Superior temporal gyrus (tissue), 1 donor: Measurements from ENCODE around the gene SEC31A.
"Not testable (repeated sequence)": the region's sequence is repeated elsewhere in the genome, so short reads cannot be mapped to it uniquely, and the experiment has no call there.

Source experiments
- DNase-seq: peaks from one replicate; pipeline ENCODE4 v3.0.0-alpha.2; 2016; ENCODE audit errors: extremely low spot score

Gene SEC31A

GRCh38 chr4:82890901-82891706, at the start of gene SEC31A:
TSS of gene SEC31A (minus strand) at chr4:82891153. CDS start at chr4:82881936, 9,217 bp downstream.
- DNase-seq = peak; percentile 95

GRCh38 chr4:82939414-82939813, 48.5 kb upstream of the SEC31A start:
- no peak for DNase-seq

GRCh38 chr4:82934441-82934840, 43.5 kb upstream of the SEC31A start:
- no peak for DNase-seq

GRCh38 chr4:82930848-82931755, 40.1 kb upstream of the SEC31A start:
- DNase-seq = no peak

- no peak for DNase-seq
These were observed 30.8 kb upstream of the SEC31A start for GRCh38 chr4:82921795-82922194.

GRCh38 chr4:82919386-82919785, 28.4 kb upstream of the SEC31A start:
- no peak for DNase-seq

GRCh38 chr4:82918091-82918490, 27.1 kb upstream of the SEC31A start:
- DNase-seq = peak; percentile 72

- DNase-seq = not testable (repeated sequence)
These were observed 23.0 kb upstream of the SEC31A start for GRCh38 chr4:82913968-82914367.

GRCh38 chr4:82913305-82913704, 22.4 kb upstream of the SEC31A start:
- no peak for DNase-seq

GRCh38 chr4:82909326-82909725, 18.4 kb upstream of the SEC31A start:
- no peak for DNase-seq

- no peak for DNase-seq
These were observed 15.5 kb upstream of the SEC31A start for GRCh38 chr4:82906469-82906868.

- no peak for DNase-seq
These were observed 14.3 kb upstream of the SEC31A start for GRCh38 chr4:82905205-82905604.

- no peak for DNase-seq
These were observed 12.8 kb upstream of the SEC31A start for GRCh38 chr4:82903737-82904136.

- no peak for DNase-seq
These were observed 10.3 kb upstream of the SEC31A start for GRCh38 chr4:82901183-82901718.

GRCh38 chr4:82900411-82901182, 9.6 kb upstream of the SEC31A start, which contains the start of gene THAP9:
TSS of gene THAP9 (plus strand) at chr4:82900735. CDS start at chr4:82900803, 68 bp downstream.
- DNase-seq = peak; percentile 100

GRCh38 chr4:82900066-82900410, 9.1 kb upstream of the SEC31A start:
- DNase-seq = no peak

- DNase-seq = no peak
These were observed 8.6 kb upstream of the SEC31A start for GRCh38 chr4:82899374-82900065.

- peak; percentile 57 for DNase-seq
These were observed 7.6 kb upstream of the SEC31A start for GRCh38 chr4:82898322-82899243.

- no peak for DNase-seq
These were observed 5.8 kb upstream of the SEC31A start for GRCh38 chr4:82896755-82897154.

GRCh38 chr4:82893942-82894341, 3.0 kb upstream of the SEC31A start:
- DNase-seq = no peak
